Mesenteric fat pad (tissue), 1 donor: ENCODE data around the gene PTPRN2. TPM values are rescaled to one million over a fixed set of nuclear protein-coding genes. Genes with fewer than 3 reads are reported as not detected.

ENCODE experiments used
- DNase-seq: peaks from one replicate; pipeline ENCODE4 v3.0.0-alpha.2; 2020; ENCODE audit warnings: low spot score
- total RNA-seq: library from RNA; stranded (reverse); fragmentation: NEBNext Ultra II Directional; extraction: Animal tissue kit (Norgen Biotek cat#: 25700); gene quantifications from one replicate; pipeline ENCODE4 v1.2.1, GENCODE V29; 2021
- donor health status: DM: yes; HTN: yes; CAD: no.

PTPRN2 gene
- total RNA-seq, 1 donor from 2014 or later, result 2.6 TPM

DNA sequence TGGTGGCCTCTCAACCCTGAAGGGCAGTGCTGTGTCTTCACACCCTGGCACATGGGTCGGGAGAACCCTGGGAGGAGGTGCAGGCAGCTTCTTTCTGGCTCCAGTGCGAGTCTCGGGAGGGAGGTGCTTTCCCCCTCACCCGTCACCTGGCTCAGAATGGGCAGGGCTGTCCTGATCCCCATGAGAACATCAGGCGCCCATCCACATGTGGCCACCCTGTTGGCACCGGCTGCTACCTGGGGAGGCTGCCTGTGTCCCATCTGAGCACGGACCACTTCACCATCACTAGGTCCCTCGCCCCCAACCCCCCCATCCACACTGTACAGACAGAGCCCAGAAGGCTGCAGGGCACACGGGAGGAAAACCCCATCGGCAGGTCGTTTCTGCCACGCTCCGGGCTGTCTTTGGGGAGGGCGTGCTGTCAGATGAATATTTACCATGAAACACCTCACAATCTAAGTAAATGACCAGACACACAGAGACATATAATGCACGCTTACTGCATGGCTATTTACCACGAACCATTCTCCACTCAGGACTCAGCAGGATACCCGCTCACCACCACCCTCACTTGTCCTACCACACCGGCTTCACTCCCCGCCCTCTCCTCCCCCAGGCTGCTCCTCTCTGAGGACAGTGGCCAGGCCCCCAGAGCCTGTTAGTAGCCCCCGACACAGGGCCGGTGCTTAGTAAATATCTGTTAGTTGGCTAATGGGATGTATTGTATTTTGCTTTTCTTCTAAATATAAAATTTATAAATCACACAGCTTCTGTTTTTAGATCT, 968.6 kb downstream of the PTPRN2 start:
- DNase-seq, result peak; percentile 87

DNA sequence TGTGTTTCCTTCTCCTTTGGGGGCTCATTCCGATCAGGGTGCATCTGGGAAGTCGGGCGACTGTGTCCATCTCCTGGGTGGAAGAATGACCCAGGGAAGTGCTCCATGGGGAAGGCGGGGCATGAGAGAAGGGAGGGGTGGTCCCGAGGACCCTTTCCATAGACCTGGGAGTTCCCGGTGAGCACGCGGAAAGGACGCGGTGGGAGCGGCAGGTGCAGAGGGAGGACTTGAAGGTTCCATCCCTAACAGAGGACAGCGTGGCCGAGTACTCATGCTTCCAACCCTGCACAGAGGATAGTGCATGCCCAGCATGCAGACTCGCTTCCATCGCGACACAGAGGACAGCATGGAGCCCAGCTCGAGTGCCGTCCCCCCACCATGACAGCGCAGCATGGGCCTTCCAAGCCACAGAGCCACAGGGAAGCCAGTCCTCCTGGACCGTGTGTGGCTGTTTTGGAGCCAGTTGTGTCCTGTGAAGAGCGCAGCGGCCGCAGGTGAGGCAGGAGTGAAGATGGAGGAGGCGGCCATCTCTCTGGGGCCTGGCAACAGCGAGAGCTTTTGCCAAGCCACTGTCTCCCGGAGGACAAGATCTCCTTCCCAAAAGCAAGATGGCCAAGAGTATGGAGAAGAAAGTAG, 969.4 kb downstream of the PTPRN2 start:
- DNase-seq, result peak; percentile 83

DNA sequence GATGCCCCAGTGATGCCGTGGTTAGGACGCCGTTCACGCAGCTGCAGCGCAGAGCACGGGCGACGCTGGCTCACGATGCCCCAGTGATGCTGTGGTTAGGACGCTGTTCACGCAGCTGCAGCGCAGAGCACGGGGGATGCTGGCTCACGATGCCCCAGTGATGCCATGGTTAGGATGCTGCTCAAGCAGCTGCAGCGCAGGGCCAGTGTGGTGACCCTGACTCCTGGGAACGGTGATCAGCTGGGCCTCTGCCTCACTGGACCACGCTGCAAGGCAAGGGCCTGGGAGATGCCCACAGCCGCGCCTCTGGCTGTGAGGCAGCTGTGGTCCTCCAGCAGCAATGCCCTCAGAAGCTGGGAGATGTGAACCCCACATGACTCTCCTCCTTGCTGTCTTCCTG, 970.2 kb downstream of the PTPRN2 start:
- DNase-seq, result peak; percentile 76

DNA sequence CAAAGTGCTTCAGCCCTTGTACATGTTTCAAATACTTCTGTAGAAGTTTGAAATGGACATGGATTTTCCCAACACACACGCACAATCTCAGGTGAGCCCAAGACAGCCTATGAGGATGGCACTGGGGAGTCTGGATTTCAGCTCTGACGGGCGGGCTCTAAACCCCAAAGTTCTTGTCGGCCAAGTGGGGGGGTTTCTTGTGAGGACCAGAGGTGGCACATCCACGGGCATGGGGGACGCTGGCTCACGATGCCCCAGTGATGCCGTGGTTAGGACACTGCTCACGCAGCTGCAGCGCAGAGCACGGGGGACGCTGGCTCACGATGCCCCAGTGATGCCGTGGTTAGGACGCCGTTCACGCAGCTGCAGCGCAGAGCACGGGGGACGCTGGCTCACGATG, 970.7 kb downstream of the PTPRN2 start:
- peak; percentile 59 for DNase-seq

DNA sequence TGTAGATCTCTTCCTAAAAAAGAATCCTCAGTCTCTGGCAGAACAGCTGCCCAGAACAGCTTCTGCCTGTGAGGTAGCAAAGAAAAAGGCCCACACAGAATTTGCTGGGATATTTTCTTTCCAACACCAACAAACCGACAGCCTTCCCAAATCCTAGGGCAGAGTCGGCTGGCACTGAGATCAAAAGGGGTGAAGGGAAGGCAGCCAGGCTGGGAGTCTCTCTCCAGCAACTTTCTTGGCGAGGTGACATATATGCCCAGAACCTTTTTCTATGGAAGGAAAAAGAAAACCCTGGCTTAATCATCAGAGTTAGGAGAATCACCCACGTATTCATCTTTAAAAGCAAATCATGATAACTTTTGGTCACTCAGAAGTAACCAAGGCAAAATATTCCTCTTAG, 971.2 kb downstream of the PTPRN2 start:
- peak; percentile 18 for DNase-seq

DNA sequence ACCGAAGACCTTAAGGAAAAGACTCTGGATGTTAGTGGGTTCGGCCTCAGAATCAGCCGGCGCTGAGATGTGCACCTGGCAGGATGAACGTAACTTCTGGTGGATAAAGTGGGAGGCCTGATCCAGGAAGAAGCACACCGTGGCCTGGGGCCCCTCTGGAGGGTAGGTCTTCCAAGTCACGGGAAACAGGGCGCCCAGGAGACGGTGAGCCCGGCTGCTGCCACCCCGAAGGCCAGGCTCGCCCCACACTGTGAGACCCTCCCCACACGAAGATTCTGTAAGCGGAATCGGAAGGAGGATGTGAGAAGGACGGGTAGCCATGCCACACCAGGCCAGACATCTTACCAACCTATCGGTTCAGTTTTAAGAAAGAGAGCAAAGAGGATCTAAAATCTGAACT, 971.8 kb downstream of the PTPRN2 start:
- DNase-seq, result peak; percentile 84

DNA sequence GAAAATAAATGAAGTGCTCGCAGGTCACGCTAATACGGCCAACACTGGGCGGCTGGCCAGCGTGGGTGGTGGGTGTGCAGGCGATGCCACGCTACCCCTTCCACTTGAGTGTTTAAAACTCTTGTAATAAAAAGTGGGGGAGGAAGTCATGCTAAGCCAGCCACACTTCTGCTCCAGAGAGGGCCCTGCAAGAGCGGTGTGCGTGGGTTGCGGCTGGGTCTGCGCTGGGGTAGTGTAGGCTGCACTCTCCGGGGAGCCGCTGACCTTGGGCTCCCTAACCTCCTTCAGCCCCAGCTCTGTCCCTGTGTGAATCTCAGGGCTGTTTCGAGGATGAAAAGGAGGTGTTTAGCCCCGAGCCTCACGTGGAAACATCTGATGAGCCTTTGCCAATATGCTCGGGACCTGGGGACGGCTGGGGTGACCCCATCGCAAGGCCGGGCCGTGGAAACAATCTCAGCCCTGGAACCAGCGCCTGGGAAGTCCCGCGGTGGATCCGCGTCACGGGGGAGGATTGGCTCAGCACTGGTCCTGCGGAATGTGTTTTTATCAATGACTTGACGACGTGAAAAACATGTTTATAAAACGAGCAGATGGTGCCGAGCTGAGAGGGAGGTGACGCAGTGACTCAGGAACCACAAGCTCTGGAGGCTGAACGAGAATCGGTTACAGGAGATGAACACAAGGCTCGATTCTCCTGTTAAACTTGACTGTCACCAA, 972.4 kb downstream of the PTPRN2 start:
- DNase-seq, result peak; percentile 86

DNA sequence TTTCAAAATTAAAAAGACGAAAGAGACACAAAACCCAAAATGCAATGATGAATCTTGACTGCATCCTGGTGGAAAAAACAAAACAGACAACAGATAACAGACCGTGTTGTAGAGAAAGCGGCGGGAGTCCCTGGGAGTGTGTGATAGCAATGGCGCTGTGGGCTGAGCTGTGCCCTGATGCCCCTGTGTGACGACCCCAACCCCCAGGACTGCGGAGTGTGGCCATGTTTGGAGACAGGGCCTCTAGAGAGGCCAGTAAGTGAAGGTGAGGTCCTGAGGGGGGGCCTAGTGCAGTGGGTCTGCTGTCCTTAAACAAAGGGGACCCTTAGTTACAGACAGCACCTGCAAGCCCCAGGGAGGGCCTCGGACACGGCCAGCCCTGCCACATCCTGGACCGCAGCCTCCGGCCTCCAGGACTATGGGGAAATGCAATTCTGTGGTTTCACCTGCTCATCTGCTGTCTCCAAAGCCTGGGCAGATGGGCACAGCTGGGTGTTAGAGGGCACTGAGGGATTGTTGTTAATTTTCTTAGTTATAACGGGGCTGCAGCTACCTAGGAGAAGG, 973.1 kb downstream of the PTPRN2 start:
- peak; percentile 73 for DNase-seq

DNA sequence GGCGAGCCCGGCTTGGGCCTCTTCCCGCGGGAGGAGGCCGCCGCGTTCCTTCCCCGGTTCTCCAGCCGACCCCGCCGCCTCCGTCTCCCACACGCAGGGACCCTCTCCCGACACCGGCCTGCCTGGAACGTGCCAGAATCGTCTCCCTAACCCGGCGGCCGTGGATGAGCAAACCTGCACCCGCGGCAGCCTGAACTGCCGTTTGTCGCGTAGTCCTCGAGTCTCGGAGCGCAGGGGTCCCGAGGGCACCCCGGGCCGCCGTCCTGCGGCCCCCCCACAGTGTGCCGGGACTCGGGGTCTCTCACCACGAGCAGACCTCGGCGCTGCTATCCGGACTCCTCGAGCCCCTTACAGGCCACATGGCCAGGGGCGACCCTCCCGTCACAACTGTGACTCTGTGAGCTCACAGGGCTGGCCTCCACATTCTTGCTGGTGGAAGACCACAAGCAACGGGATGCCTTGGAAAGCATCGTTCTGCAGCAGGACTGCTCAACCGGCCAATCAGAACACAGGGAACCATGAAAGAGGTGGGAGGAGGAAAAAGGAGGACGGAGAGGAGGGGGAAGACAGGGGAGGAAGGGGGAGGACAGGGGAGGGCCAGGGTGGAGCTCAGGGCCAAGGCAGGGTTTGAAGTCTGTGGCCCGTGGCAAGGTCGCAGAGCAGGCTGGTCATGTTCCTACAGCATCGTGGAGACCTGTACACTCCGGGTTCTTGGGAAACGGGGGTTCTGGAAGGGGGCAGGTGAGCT, 973.9 kb downstream of the PTPRN2 start:
- peak; percentile 90 for DNase-seq

DNA sequence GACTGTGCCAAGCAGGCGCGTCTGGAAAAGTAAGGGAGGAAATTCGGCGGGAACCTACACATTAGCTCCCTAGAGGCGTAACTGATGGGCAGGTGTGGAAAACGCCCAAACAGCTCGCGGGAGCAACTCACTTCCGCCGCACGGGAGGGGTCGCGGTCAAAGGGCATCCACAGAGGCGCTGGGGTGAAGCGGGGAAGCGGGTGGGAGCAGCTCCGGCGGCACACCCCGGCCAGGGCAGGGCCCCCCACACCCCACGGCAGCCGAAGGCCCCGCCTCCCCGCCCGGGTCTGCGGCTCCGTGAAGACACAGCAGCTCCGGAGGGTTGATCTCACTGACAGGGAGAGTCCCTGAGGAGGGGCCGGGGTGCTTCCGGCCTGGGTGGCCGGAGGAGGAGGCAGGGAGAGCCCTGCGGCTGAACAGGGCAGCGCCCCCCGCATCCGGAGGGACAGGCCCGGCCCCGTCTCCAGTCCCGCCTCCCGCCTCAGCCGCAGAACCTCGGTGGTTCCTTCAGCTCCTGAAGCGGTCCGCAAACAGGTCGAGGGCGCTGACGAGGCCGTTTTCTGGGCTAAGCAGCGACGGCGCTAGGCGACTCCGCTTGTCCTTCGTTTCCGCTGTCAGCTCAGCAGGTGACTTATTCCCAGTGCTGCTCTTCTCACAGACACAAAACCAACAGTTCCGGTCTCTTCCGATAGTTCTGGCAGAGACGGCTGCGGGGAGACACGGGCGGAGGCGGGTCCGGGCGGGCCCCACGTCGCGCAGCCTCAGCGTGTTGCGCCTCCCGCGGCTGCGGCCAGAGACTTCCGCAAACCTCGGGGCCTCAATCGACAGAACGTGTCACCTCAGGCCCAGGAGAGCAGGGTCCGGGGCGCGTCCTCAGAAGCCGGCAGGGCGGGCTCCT, 974.7 kb downstream of the PTPRN2 start:
- peak; percentile 90 for DNase-seq

DNA sequence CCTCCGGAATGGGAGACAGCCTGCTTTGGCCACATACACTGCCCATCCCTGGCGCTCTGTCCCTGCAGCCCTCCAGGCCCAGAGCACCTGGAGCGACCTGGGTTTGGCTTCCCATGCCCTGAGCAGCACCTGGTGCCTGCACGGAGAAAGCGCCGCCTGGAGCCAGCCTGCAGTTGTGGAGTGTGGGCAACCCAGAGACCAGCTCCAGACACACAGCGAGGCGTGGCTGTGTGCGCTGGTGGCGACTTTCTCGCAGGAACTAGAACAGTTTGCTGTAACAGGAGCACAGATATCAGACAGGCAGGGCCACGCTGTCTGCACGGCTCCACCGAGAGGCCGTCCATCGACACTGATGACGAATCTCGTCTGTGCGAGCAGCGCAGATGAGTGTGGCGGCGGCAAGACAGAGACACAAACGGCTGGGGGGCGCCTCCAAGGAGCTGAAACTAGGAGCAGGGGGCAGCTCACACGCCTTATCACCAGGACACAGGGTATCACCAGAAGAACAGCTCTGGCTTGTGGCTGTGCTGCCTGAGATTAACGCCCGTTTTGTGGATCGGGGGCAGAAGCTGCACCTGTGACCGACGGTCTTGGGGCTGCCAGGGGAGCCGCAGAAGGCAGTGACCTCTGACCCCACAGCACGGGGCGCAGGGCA, 975.5 kb downstream of the PTPRN2 start:
- DNase-seq, result peak; percentile 86

DNA sequence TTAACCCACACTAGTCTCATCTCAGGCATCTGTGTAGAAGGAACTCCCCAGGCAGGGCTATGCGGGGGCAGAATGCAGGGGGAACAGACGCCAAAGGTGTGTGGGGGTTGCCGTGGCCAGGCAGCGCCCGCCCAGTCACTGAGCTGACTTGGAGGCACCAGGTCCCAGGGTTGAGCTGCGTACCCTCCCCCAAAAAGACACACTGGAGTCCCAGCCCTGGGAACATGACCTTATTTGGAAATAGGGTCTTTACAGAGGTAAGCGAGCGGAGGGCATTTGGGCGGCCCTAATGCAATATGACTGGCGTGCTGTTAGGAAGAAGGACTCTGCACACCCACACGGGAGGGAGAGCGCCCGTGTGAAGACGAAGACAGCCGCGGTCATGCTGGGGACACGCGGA, 976.3 kb downstream of the PTPRN2 start:
- no peak for DNase-seq

DNA sequence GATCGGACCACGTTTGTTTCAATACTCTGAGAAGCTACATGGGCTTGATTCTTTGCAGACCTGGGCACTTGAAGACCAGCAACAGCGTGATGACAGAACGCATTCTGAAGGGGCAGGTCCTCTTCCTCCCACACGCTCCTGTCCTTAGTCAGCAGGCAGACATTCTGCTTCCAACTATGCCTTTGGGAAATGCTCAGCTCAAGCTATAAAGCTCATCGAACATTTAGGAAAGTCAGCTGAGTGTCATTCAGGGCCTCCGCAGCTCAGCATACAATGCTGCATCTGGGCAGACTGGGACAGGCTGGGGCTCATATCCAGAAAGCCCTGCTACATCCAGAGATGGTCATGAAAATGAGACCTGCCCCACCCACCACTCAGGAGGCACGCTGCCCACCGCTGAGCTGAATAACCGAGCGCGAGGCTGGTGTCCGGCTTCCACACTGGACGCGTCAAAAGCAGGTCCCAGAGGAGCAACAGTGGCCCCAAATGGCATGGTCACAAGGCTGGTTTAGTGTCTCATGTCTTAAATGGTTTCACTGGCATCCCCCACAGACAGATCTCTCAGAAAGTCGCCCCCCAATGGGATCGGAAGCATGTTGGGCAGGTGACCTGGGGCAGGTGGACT, 976.8 kb downstream of the PTPRN2 start:
- DNase-seq, result no peak

DNA sequence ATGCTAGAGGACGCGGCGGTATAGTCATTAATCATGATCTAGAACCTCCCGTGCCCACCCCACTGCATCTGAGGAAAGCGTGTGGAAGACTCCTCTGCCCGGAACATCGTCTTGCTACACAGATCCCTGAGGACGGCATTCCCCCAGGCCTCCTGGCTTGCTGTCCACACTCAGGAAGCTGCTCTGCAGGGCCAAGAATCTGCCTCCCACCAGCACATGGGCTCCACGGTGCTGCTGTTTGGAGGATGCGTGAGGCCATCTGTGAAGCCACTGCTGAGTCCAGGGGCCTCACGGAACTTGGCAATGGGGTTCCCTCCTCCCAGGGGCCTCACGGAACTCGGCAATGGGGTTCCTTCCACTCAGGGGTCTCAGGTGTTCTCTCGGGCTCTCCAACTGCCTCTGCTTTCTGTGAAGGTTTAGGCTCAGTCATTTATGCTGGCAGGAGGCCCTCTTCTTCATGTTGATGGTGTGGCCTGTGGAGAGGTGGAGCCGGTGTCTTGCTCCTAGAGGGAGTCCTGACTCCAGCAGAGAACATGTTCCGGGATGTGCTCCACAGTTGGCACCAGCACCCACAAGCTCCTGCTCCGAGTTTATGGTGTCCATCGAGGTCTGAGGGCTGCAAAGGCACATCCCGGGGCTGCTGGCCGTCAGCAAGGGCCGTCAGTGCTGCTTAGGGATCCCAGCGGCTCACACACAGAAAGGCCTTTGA, 977.5 kb downstream of the PTPRN2 start:
- no peak for DNase-seq

DNA sequence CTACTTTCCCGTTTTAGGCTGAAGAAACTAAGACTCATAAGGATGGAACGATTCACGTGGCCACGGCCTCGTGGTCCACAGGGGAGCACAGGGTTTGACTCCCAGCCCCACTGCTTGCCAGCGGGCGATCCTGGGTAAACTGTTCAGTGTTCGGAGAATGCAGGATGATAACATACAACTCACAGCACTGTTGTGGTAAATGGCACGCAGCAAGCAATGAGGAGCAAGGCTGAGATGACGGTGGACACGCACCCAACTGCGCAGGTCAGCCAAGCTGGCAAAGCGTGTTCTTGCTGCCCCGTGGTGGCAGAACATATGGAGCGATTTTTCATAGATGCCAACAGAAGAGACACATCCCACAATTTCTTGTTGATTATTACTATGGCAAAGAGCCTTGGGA, 978.1 kb downstream of the PTPRN2 start:
- DNase-seq, result no peak

DNA sequence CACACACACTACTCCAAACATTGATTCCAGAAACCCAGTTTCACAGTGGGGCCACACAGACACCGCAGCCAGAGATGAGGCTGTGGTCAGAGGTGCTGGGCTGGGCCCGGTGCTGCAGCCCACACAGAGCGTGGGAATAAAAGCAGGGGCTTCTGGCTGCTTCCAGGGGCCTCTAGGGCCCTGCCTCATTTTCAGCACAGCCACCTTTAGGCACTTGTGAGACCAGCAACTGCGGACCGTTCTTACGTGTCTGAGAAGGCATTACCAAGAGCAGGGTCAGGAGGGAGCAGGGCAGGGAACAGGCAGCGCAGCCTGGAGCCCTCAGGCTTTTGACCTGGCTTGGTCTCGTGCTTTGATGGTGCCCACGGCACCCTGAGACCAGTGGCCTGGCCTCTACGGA, 980.4 kb downstream of the PTPRN2 start:
- no peak for DNase-seq

DNA sequence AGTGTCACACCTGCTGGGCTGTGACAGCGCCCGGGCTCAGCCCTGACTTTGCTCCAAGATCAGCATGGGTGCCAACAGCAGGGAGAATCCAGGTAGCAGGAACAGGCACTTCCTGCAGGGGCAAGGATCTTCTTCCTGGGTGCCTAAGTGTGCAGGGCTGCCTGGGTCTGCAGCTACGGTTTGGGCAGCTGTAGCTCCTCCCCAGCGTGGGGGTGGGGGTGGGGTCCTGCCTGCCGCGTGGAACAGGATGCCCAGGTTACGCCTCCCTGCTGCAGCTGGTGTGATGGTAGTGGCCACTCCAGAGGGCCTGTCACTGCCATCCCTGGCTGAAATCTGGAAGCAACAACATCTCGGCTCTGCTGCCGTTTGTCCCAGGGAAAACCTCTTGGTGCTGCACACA, 981.5 kb downstream of the PTPRN2 start:
- no peak for DNase-seq

DNA sequence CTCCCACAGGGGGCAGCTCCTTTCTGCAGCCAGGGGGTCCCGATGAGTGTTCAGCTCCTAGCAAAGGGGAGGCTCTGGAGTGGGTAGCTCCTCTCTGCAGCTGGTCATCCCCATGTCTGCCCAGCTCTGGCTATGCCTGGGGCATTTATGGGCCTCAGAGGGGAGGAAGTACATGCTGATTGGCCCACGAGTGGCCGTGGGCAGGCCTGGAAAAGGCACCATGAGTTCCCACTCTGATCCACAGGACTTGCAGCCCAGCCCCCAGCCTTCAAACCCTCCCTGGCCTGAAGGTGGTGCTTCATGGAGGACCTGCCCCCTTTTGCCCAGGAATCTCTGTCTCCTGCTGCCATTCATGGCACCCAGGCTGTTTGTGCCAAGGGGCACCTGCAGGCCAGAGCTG, 982.0 kb downstream of the PTPRN2 start:
- DNase-seq, result no peak
